HepG2 (cell line): Measurements from ENCODE around the gene RAD18. TPM values are rescaled to one million over a fixed set of nuclear protein-coding genes. Genes with fewer than 3 reads are reported as not detected.

ENCODE experiments used
- ATAC-seq: fragments of 200-7000 bp; cut with Tn5 transposase; 3 replicates; pipeline ENCODE4 v1.9.1; 2020; ENCODE audit warnings: mild to moderate bottlenecking, moderate library complexity
- BruUV-seq: library from RNA; stranded (reverse); fragments of 400-500 nt; replicated peaks from 2 replicates; lab custom pipeline; 2021; lab: Mats Ljungman, UMichigan
- CTCF ChIA-PET: fragments of 300-600 bp; formaldehyde crosslinking; extraction: SDS; loops from one replicate; lab custom pipeline; 2021; ENCODE audit warnings: low total read pairs, inconsistent platforms, low intra/inter-chr PET ratio; lab: Yijun Ruan, JAX
- POLR2A ChIA-PET: fragments of 350-600 bp; sonication (Branson Sonifier 250); formaldehyde crosslinking; loops from one replicate; lab custom pipeline; 2020; ENCODE audit warnings: antibody characterized with exemption, inconsistent platforms; lab: Yijun Ruan, JAX
- DNase-seq: peaks from one replicate; pipeline ENCODE4 v3.0.0-alpha.2; 2015; ENCODE audit warnings: low spot score
- FAIRE-seq: peaks from 3 replicates; lab custom pipeline; 2011; peaks lifted over from hg19 to GRCh38; lab: Jason Lieb, UNC
- H2AFZ ChIP-seq: one replicate; pipeline ENCODE4 v1.6.1; 2011; ENCODE audit warnings: low read length, inconsistent platforms
- H3K27ac ChIP-seq: fragments of 300-600 bp; 3 replicates; pipeline ENCODE4 v1.8.0; 2011; ENCODE audit warnings: mixed run types, mild to moderate bottlenecking, mixed read lengths, low read length, inconsistent platforms; ENCODE audit not compliant: insufficient read depth; ENCODE audit errors: extremely low read length
- H3K27me3 ChIP-seq, 2 experiments: fragments of 200-600 bp in 1 of 2; 2 replicates in 1 of 2; 3 replicates in 1 of 2; pipeline versions ENCODE4 v1.6.0 to v1.8.0; 2011; ENCODE audit warnings: low read length in 2 of 2, mild to moderate bottlenecking in 2 of 2, moderate library complexity in 2 of 2, inconsistent platforms in 1 of 2; ENCODE audit not compliant: insufficient read depth in 2 of 2, control insufficient read depth in 1 of 2
- H3K36me3 ChIP-seq, 2 experiments: fragments of 200-600 bp in 1 of 2; replicated peaks in 1 of 2; 2 replicates in 1 of 2; 3 replicates in 1 of 2; pipeline versions ENCODE4 v1.5.1 to v1.8.0; 2011; ENCODE audit warnings: low read length in 2 of 2, inconsistent platforms in 1 of 2; ENCODE audit not compliant: insufficient read depth in 2 of 2, control insufficient read depth in 1 of 2
- H3K4me1 ChIP-seq: 2 replicates; pipeline ENCODE4 v1.5.1; 2012; ENCODE audit warnings: low read length, inconsistent platforms; ENCODE audit not compliant: insufficient read depth
- H3K4me2 ChIP-seq: 2 replicates; pipeline ENCODE4 v1.6.0; 2011; ENCODE audit warnings: low read depth, low read length, inconsistent platforms
- H3K4me3 ChIP-seq, 3 experiments: fragments of 200-600 bp in 1 of 3; sonication (generic), shearing (Covaris generic) in 1 of 3; replicated peaks in 1 of 3; 2 replicates each; pipeline ENCODE4 v1.5.1; 2011 to 2016; ENCODE audit warnings: low read length in 3 of 3, inconsistent platforms in 2 of 3, low read depth in 2 of 3, mild to moderate bottlenecking in 2 of 3, control low read depth in 1 of 3, mixed read lengths in 1 of 3; ENCODE audit not compliant: insufficient read depth in 1 of 3
- H3K79me2 ChIP-seq: one replicate; pipeline ENCODE4 v1.6.1; 2011; ENCODE audit warnings: low read length, inconsistent platforms; ENCODE audit not compliant: insufficient read depth
- H3K9ac ChIP-seq: 2 replicates; pipeline ENCODE4 v1.6.0; 2011; ENCODE audit warnings: mild to moderate bottlenecking, low read depth, low read length, inconsistent platforms; ENCODE audit not compliant: insufficient read depth
- H3K9me3 ChIP-seq: 2 replicates; pipeline ENCODE4 v1.5.1; 2012; ENCODE audit warnings: mild to moderate bottlenecking, low read length
- H4K20me1 ChIP-seq: 2 replicates; pipeline ENCODE4 v1.6.0; 2011; ENCODE audit warnings: inconsistent platforms, mild to moderate bottlenecking, low read length, moderate library complexity; ENCODE audit not compliant: insufficient read depth
- CREM ChIP-seq, 2 experiments: sonication (generic) in 1 of 2; formaldehyde crosslinking in 1 of 2; IDR thresholded peaks; 2 replicates each; pipeline versions ENCODE4 v1.4.0 to v1.6.1; 2016 to 2020; ENCODE audit warnings: antibody characterized with exemption in 1 of 2, mild to moderate bottlenecking in 1 of 2, missing genetic modification reagents in 1 of 2
- FOXO4 ChIP-seq: sonication (generic); formaldehyde crosslinking; conservative IDR thresholded peaks from 2 replicates; pipeline ENCODE4 v1.8.1; 2023; ENCODE audit warnings: missing genetic modification reagents
- NFE2L1 ChIP-seq: sonication (generic); formaldehyde crosslinking; IDR thresholded peaks from 2 replicates; pipeline ENCODE4 v1.4.0; 2020; ENCODE audit warnings: missing genetic modification reagents, mild to moderate bottlenecking, borderline replicate concordance
- NFYB ChIP-seq: sonication (generic); formaldehyde crosslinking; IDR thresholded peaks from 2 replicates; pipeline ENCODE4 v1.4.0; 2020; ENCODE audit warnings: missing genetic modification reagents
- SMC3 ChIP-seq: IDR thresholded peaks from 2 replicates; pipeline ENCODE4 v1.6.1; 2011; ENCODE audit warnings: low read length, improper control_type of control experiment
- STAG1 ChIP-seq: sonication (generic); formaldehyde crosslinking; IDR thresholded peaks from 2 replicates; pipeline ENCODE4 v1.4.0; 2020; ENCODE audit warnings: missing genetic modification reagents
- ZHX1 ChIP-seq: sonication (generic); formaldehyde crosslinking; IDR thresholded peaks from 2 replicates; pipeline ENCODE4 v1.8.1; 2022; ENCODE audit warnings: low read depth, mild to moderate bottlenecking, missing genetic modification reagents
- ZNF337 ChIP-seq: sonication (generic); formaldehyde crosslinking; IDR thresholded peaks from 2 replicates; pipeline ENCODE4 v1.5.1; 2020; ENCODE audit warnings: missing genetic modification reagents, low read depth, mild to moderate bottlenecking, borderline replicate concordance
- ZNF746 ChIP-seq: sonication (generic); formaldehyde crosslinking; IDR thresholded peaks from 2 replicates; pipeline ENCODE4 v1.8.0; 2022; ENCODE audit warnings: mild to moderate bottlenecking, missing genetic modification reagents
- WGBS: methylation state at CpG from one replicate; pipeline ENCODE4 v1.1.6; 2017; ENCODE audit warnings: low lambda C conversion rate; 5-methylcytosine and 5-hydroxymethylcytosine counted together
- in situ Hi-C: cut with HindIII; loops from 2 replicates; pipeline ENCODE4 v1.10.0; 2017; ENCODE audit warnings: low pct_unique_long_range_greater_than_20kb; ENCODE audit not compliant: extremely low pct_ligation_motif_present
- intact Hi-C: fragments of 100-400 bp; cut with micrococcal nuclease; formaldehyde crosslinking; loops from one replicate; pipeline ENCODE4 v1.10.0; 2022; ENCODE audit not compliant: unreplicated experiment
- polyA plus RNA-seq, 8 experiments: library from polyadenylated mRNA; depleted of rRNA in 3 of 8; stranded (reverse) in 7 of 8; unstranded in 1 of 8; fragments of >200 nt; fragmentation: Illumina TruSeq in 4 of 8; extraction: Trizol in 4 of 8; gene quantifications; 2 replicates each; pipeline versions ENCODE4 v1.2.1 to v1.2.3, GENCODE V29; 2011 to 2016; ENCODE audit warnings: low read depth in 4 of 8, missing spikeins in 1 of 8, mixed read lengths in 1 of 8; ENCODE audit not compliant: insufficient read depth in 1 of 8
- total RNA-seq, 5 experiments: library from RNA; depleted of rRNA; stranded (reverse); fragments of >200 nt; fragmentation: Illumina TruSeq; extraction: Trizol; gene quantifications; 2 replicates each; pipeline ENCODE4 v1.2.3, GENCODE V29; 2016; ENCODE audit warnings: low read depth in 1 of 5

RAD18 gene
- total and polyA plus RNA-seq, 2 of the 13 experiments (the other 11 are each of a cell fraction or from before 2014, with no cell fraction given) = 5.9 to 20.7 TPM

GRCh38 chr3:8938021-8938420 is 25.3 kb downstream of the RAD18 start:
- intact Hi-C loops = loop anchor here (1.0 kb wide), 1 partner anchor 129 kb away; no protein-coding TSS in a partner anchor
- WGBS = 87% methylated on average over 1 of the region's 1 CpG
- Histone ChIP-seq H3K9ac (no peak overlapping the region), H3K36me3 (peaks cover 7 to 50% of the 10 kb centered on the region in 2 experiments), H3K4me1 (no peaks in the 10 kb centered on the region), H3K79me2 (no peaks in the 10 kb centered on the region), H3K4me2 (no peak overlapping the region), H3K4me3 (no peak overlapping the region), H3K9me3 (no peaks in the 10 kb centered on the region), H3K27ac (no peak overlapping the region), H4K20me1 (no peaks in the 10 kb centered on the region), H2AFZ (no peak overlapping the region), H3K27me3 (no peaks in the 10 kb centered on the region)
- POLR2A ChIA-PET = no interaction called here
- in situ Hi-C loops = no loop called here
- DNase-seq = peak; percentile 45
- no peak for TF ChIP-seq CREM (IDR thresholded peaks at IDR 0.05)
- no peak for TF ChIP-seq CREM (CRISPR knock-in tag; IDR thresholded peaks at IDR 0.05)
- TF ChIP-seq NFE2L1 (CRISPR knock-in tag) = no peak
- TF ChIP-seq SMC3 = peak; percentile 23; the same call in 1 of the 2 replicates
- no peak for TF ChIP-seq NFYB (CRISPR knock-in tag)
- peak; percentile 39; the same call in 1 of the 2 replicates for TF ChIP-seq STAG1 (CRISPR knock-in tag)
- no peak for TF ChIP-seq FOXO4 (CRISPR knock-in tag)
- no peak for TF ChIP-seq ZNF337 (CRISPR knock-in tag)
- TF ChIP-seq ZHX1 (CRISPR knock-in tag) = no peak
- TF ChIP-seq ZNF746 (CRISPR knock-in tag) = no peak
- CTCF ChIA-PET = interaction anchor here (1.1 kb wide), 1 partner anchor 33 kb away, joined by 3 read pairs; no protein-coding TSS in a partner anchor
- peak; percentile 77 for ATAC-seq
- BruUV-seq = no TSS peak
- peak; percentile 46 for FAIRE-seq
